GM19025 (cell line): ENCODE measurements around the gene LBH.

ENCODE experiments used
- ATAC-seq: cut with Tn5 transposase; IDR thresholded peaks from one replicate; pipeline ENCODE4 v1.9.1; 2021; ENCODE audit warnings: mild to moderate bottlenecking, low read depth, moderate library complexity; ENCODE audit not compliant: unreplicated experiment

LBH gene

DNA sequence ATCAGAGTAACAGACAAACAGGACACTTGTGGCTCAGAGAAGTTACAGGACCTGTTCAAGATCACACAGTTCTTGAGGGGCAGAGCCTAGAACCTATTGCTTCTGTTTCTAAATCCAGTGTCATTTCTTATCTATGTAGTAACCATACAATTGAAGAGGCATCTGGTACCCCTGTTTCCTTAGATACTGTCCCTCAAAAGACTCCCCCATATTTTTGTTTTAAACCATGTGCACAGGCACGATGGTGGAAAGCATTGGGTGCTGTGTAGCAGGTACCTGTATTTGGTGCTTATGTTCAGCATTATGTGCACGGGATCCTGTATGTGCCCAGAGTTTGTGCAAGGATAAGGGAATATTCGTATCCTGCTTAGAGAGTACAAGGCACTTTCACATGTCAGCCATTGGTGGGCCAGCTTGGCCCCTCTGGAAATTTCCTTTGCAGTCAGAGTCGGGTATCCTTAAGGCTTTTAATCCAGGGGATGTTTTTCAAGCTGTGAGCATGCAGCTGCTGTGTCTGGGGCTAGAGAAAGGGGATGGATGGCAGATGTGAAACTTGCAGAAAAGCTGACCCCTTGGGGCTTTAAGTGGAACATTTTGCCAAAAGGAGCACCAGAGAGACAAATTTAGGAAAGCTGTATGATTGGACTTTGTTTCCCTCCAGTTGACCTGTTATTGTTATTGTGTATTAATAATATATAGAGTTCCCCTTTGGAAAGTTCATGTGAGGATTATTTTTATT, 2.1 kb downstream of the LBH start:
- ATAC-seq, result no peak

DNA sequence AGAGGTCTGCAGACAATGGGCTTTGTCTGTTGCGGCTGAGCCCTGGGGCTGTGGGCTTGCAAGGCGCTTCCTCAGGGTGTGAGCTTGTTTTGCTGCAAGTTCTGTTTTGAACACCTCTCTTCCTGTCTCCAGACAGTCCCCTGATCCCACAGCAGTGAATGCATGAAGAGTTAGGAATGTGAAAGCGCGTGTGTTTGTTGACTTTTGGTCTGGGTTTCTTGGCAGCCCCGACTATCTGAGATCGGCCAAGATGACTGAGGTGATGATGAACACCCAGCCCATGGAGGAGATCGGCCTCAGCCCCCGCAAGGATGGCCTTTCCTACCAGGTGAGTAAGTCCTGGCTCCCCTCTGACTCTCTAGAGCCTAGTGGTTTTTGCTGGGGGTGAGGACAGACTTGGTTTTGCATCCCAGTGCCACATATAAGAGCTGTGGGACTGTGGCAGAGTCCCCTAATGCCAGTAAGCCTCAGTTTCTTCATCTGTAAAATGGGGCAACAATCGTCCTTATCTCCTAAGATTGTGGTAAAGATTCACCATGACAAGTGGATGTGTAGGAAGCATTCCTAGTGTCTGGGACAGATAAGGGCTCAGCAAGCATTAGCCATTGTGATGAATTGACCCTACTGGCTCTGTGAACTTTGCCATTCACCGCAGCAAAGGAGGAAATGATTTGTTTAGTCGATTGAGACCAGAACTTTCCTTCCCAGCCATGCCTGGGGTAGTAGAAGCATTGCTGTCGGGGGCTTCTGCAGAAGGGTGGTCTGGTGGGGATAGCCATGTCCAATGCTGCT, 3.0 kb downstream of the LBH start:
- no peak for ATAC-seq

DNA sequence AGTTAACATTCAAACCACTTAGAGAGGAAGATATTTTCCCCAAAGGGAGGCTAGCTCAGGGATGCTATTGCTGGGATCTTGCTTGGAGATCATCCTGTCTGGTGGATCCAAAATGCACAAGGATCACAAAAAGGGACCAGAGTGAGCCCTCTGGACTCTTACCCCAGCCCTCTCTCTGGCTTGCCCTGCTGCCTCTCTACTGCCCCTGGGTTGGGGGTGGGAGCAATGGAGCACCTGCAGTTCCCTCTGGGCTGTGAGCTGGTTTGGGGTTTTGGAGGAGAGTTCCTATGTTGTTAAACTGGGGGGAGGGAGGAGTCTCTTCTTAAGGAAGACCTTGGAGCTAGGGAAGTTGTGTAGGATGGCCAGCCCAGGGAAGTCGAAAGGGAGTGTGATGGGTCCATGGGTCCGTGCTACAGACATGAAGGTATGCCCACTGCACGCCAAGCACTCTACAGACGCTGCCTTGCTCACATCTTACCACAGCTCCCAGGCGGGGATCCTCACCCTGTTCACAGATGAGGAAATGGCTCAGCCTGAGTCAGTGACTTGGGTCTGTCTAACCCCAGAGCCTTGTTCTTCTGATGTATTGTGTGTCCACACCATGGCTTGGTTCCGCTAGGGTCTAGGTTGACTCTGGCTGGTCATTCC, 3.8 kb downstream of the LBH start:
- ATAC-seq, result no peak

DNA sequence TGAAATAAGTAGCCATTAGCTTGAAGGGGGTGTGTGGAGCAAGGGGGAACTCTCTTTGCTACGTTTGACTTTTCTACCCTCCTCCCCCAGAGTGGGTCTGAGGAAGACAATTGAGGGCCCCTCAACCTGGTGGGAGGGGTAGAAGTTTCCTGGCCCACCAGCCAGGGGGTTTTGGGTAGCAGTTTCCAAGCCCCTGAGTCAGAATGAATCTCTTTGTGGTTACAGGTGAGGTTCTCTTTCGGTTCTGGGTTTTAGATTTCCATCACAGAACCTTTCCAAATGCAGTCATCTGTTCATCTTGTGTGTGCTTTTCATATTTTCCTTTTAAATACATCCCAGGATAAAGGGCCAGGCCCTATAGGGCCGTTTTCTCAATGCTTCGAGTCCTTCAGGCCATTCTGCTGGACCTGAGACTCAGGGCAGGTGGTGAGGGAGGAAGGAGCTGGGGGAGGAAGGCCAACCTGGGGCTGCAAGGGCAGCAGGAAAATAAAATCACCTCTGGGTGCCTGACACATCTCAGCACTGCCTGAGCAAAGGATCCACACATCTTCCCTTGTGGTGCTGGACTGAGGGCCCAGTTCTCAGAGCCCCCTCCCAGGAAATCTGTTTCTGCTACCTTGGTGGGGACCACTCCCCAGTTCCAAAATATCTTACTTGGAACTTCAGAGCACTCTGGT, 4.7 kb downstream of the LBH start:
- ATAC-seq, result no peak

DNA sequence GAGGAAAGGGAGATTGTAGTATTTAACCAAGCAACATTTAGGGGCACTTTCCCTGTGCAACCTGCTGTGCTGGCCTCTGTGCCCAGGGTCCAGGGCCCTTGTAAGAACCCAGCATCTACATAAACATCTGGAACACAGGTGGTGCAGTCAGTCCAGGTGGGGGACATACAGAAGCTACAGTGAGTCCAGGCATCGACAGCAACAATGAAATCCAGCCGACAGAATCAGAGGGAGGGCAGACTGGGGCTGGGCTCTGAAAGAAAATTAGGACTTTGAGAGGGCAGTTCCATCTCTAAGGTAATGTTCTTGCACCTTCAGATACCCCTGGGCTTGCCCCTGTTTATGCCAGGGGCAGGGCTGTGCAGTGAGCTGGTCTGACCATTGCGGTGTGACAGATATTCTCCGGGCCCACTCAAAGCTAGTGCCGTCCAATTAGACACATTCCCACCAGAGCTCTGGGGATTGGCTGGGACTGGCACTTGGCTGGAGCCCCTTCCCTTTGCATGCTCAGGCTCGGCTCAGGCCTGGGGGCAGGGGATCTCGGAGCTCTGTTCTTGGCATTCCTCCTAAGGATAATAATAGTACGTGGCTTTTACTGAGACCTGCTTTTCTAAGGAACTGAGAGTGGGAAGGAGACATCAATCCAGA, 5.4 kb downstream of the LBH start:
- ATAC-seq, result no peak

DNA sequence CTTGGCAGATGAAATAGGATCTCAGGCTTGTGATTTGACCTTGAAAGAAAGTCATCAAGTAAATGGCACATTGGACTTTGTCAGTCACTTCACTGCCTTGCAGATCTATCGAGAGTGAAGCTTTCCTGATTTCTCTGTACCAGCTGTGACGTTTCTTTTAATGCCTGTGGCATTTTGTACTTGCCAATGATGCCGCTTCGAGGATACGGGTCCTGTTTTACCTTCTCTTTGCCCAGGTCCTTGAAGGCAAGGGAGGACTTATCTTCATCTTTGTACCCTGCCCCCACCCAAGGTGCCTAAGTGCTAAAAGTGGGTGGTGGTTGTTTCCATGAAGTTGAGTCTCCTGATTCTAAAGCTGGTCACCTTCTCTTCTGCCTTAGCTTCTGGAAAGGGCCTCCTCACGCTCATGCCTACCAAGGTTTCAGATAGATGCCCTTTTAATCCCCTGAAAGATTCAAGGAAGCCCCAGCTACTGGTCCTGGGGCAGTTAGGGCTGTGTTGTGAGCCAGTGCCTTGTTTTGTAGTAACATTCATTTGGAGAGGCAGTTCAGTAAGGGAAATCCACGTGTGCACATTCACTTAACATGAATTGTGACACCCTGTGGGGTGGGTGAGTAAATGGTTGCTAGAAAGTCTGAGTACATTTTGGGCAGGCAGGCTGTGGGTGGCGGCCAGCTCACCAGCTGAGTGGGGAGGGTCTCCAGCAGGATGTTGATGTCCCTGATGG, 6.1 kb downstream of the LBH start:
- ATAC-seq, result no peak

DNA sequence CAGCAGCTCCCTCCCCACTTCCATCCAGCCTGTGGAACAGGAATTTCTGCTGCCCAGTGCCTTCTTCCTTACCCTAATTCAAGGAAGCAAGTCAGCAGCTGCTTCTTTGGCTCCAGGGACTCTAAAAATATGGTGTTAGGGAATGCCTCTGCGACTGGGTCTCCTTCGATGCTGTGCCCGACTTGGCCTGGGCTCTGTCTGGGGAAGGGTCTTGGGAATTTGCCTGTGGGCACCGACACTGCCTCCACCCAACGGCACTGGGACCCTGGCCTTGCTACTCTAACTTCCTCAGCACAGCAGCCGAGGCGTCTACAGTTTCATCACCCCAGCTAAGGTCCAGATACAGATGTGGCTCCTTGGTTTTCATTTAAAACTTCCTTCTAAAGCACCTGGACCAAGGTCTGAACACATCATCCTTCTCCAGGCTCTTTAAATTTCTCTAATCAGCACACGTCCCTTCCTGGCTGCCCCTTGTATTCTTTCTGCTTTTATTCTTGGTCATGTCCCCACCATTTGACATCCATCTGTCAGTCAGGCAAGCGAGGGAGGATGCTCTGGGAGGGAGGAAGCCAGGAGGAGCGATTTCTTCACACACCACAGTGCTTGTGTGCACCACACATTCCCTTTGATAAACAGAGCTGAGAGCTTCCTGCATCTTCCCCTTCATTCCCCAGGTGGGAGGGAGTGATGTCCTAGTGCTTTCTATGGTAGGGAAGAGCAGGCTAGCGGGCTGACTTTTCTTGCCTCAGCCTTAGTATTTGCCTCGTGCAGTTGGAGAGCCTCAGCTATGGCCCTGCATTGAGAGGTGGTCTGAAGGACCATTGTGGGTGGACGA, 6.8 kb downstream of the LBH start:
- ATAC-seq, result no peak

DNA sequence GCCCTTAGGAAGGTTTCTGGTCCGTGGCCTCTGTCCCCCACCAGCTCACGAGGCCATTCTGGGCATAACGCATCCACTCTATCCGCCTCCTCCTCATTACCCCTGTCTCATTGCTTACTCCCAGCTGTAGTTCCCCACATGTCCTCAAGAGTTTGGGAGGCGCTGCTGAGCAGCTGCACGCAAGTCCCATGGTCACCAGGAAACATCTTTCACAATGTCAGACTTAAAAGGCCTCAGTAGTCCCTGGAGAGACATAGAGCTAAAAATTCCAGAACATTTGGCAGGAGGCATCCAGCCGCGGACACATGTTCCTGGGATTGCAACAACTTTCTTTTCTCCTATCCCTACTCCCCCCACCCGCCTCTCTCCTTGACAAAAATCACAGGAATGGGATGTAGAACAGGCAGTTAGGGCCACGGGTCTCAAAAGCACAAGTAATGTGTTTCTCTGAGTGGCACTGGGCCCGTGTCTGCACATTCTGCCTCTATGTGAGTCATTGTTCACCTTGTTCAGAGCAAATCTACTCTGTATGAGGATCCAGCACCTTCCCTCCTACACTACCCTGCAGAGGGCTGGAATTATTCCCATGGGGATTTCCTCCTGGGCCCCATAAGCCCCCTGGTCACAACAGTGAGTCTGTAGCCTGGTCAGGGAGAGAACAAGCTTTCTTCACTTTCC, 8.1 kb downstream of the LBH start:
- ATAC-seq, result no peak

DNA sequence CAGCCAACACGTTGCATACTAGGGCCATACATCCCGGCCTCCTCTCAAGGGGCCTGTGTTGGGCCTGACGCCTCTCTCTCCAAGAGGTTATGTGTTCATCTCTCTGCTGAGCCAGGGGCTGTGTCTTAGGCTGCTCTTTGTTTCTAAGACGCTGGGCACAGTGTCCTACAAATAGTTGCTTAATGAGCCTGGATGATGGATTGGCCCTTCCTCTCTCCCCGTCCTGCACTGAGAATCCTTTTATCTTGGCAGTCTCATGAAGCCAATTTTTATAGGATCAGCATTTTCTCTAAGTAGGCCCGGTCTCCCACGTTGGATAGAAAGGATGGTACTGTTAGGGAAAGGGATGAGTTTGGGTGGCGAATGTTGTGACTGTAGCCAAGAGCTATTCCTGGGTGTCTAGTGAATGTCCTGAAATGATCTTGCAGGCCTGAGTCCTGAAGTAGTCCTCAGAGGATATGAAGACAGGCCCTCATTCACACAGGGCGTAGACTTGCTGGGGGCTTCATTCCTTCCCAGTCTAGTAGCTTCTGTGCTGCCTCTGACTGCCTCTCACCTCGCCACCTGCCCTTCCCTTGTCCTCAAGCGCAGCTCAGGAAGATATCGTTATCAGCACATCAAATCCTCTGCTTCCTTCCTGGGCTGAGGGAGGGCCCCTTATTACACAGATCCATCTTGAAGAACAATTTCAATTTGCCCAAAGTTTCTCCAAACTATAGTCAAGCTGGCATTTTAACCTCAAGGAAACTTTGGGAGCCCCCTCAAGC, 8.8 kb downstream of the LBH start:
- ATAC-seq, result no peak

DNA sequence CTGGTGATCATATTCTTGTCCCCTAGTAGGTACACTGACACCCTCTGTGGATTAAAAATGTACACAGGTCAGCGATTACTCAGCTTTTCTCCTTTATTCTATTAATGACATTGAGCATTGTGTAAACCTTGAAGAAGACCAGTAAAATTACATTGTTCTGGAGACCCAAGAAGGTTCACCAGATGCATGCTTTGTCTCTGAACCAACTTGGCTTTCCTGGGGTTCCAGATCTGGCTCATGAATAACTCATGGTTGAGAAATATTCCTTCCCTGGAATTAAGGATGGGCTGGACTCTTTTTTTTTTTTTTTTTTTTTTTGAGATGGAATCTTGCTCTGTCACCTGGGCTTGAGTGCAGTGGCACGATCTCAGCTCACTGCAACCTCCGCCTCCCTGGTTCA, 11.9 kb downstream of the LBH start:
- ATAC-seq, result no peak

DNA sequence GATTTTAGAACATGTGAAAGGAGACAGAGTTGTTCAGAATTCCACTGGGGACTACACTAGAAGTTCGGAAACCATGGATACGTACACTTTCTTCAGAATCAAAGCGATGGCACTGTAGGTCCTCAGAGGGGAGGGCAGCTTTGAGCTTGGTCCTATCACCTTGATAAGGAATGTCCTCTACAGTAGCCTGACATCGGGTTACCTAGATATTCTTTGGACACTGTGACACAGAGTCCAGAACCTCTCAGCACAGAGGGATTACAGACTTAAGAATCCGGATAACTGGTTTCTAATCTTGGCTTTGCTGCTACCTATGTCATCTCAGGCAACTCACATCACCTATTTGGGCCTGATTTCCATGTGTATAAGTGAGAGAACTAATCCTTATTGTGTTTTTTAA, 14.0 kb downstream of the LBH start:
- ATAC-seq, result no peak

DNA sequence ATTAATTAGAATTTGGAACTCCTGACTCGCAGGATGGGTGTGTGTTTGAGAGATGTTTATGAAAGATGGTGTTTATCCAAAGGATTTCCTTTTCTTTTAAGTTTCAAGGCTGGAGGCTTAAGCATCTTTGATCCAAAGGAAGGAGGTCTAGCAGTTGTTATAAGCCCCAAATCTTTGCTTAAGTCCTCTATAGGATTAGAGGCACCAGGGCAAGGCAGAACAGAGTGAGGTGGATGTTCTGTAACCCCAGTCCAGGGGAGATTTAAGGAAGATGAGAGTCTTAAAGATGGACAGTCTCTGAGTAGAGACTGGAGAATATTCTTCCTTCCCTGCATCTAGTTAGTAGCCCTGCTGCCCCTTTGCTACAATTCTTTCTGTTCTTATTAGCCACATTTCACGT, 17.5 kb downstream of the LBH start:
- ATAC-seq, result no peak

DNA sequence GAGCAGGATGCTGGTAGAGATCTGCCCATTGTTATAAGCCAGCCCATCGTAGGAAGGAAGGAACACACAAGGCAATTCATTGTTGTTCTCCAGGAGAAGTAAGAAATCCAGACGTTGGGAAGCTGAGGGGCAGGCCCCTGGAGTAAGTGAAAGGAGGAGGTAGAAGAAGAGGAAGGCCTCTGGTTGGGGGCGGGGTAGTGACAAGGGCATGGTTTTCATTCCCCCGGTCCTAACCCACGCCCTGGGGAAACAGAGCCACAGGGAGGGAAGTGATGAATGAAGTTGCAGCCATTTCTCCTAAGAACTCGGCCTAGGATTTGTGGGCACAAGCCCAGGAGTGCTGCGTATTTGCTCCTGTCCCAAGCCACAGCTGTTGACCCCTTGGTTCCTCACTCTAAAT, 18.0 kb downstream of the LBH start:
- no peak for ATAC-seq

DNA sequence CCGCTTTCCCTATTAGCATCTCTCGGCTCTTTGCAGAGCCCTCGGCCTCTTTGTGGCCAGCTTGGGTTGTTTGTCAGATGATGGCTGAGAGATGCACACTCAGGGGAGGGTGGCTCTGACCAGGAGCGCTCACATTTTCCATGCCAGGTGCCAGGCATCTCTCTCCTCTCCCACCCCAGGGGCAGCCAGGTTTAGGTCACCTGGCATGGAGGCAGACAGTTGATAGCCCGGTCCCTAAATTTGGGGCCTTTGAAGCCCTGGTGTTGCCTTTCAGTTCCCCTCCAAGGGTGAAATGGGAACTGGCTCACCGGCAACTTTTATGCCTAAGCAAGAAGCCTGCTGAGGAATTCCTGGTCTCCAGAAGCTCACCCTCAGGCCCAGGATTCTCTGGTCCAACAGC, 19.1 kb downstream of the LBH start:
- no peak for ATAC-seq

DNA sequence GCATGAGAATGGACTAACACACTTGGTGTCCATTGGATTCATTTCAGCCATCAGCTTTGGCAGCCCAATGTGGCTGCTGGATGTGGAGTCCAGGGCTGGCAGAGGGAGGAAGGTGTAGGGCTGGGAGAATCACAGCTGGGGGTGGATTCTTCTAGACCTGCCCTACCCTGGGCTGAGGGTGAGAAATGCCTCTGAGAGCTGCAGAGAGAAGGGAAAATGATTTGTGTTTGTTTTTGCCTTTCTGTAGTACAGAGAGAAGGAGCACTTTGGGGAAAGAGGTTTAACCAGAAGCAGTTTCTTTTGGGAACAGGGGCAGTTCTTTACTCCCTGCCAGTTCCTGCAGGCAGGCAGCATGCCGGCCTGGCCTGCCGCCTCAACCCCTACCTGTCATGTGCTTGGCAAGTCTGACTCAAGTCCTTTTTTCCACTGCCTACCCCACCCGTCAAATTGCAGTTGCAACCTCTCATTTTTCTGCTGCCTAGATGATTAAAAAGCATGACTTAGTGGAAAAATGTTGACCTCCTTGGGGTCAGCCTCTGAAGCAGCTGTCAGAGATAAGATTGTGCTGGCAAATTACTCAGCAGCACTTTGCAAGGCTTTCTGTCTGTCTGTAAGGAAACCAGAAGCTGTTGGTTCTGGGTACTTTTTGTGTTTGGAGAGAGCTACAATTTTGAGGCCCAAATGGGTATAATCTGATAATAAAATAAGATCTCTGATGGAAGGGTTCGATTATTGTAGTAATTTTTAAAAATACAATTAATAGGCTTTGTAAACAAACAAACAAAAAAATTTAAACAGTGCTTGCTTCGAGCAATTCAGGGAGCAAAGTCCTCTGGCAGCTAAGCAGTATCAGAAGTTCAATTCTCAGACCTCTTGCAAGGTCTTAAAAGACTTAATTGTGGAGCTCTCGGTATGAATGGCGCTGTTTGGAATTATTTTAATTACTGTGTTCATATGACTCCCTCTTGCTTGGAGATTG, 21.7 kb downstream of the LBH start:
- ATAC-seq, result no peak

DNA sequence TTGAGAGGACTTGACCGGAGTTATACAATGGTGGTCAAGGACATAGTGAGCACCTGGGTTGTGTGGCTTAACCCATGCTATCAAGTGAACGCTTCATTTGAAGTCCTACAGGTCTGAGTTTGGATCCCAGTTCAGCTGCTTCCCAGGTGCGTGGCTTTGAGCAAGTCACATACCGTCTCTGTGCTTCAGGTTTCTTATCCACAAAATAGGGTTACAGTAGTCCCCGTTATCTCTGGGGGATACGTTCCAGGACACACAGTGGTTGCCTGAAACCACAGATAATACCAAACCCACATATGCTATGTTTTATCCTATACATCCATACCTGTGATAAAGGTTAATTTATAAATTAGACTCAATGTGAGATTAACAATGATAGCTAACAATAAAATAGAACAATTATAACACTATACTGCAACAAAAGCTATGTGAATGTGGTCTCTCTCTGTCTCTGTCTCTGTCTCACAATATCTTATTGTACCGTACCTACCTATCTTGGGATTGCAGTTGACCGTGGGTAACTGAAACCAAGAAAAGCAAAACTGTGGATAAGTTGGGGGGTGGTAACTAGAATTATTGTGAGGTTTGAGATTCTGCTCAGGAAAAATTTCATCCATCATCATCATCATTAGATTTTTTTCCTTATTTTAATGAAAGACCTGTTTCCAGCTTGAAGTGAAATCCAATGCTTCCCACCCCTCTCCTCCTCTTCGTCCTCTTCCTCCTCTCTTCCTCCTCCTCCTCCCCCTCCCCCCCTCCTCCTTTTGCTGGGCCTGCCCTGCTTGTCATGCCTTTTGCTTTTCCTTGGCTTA, 22.7 kb downstream of the LBH start:
- ATAC-seq, result no peak
